Keratinocyte (primary cell): ENCODE results near the gene CHAC2. TPM values are rescaled to one million over a fixed set of nuclear protein-coding genes. Genes with fewer than 3 reads are reported as not detected.
"Not testable (repeated sequence)": the region's sequence is repeated elsewhere in the genome, so short reads cannot be mapped to it uniquely, and the experiment has no call there.

Source experiments
- DNase-seq: peaks from one replicate; pipeline ENCODE4 v3.0.0-alpha.2; 2011; ENCODE audit warnings: low read depth, missing footprints, low spot score
- FAIRE-seq: peaks from 2 replicates; lab custom pipeline; 2011; peaks lifted over from hg19 to GRCh38; lab: Jason Lieb, UNC
- H2AFZ ChIP-seq: 2 replicates; pipeline ENCODE4 v1.6.0; 2012; ENCODE audit warnings: low read length, control low read depth, inconsistent platforms; ENCODE audit not compliant: control insufficient read depth
- H3K27ac ChIP-seq: 2 replicates; pipeline ENCODE4 v1.5.1; 2011; ENCODE audit warnings: low read length; ENCODE audit not compliant: control insufficient read depth, insufficient read depth
- H3K27me3 ChIP-seq: 3 replicates; pipeline ENCODE4 v1.6.0; 2011; ENCODE audit warnings: low read length; ENCODE audit not compliant: control insufficient read depth, insufficient read depth; ENCODE audit errors: extremely low read depth
- H3K36me3 ChIP-seq, 2 experiments: 2 replicates in 1 of 2; 3 replicates in 1 of 2; pipeline ENCODE4 v1.5.1; 2011; ENCODE audit warnings: low read length in 2 of 2, mild to moderate bottlenecking in 1 of 2; ENCODE audit not compliant: control insufficient read depth in 2 of 2, insufficient read depth in 2 of 2; ENCODE audit errors: extremely low read depth in 1 of 2
- H3K4me1 ChIP-seq: 3 replicates; pipeline ENCODE4 v1.5.1; 2011; ENCODE audit warnings: low read length; ENCODE audit not compliant: control insufficient read depth, insufficient read depth; ENCODE audit errors: extremely low read depth
- H3K4me2 ChIP-seq: 3 replicates; pipeline ENCODE4 v1.6.0; 2011; ENCODE audit warnings: low read depth, low read length; ENCODE audit not compliant: control insufficient read depth, insufficient read depth; ENCODE audit errors: extremely low read depth
- H3K4me3 ChIP-seq, 3 experiments: fragments of 200-600 bp in 1 of 3; sonication (generic) in 1 of 3; 2 replicates in 2 of 3; 3 replicates in 1 of 3; pipeline ENCODE4 v1.5.1; 2011 to 2016; ENCODE audit warnings: low read length in 3 of 3, mild to moderate bottlenecking in 3 of 3, control low read depth in 2 of 3, inconsistent platforms in 1 of 3, low read depth in 1 of 3, mixed read lengths in 1 of 3, mixed run types in 1 of 3, moderate library complexity in 1 of 3; ENCODE audit not compliant: control insufficient read depth in 2 of 3, insufficient read depth in 2 of 3; ENCODE audit errors: extremely low read depth in 1 of 3
- H3K79me2 ChIP-seq: 2 replicates; pipeline ENCODE4 v1.6.0; 2012; ENCODE audit warnings: low read length; ENCODE audit not compliant: control insufficient read depth, insufficient read depth
- H3K9ac ChIP-seq: 3 replicates; pipeline ENCODE4 v1.6.0; 2011; ENCODE audit warnings: low read length; ENCODE audit not compliant: control insufficient read depth, insufficient read depth; ENCODE audit errors: extremely low read depth
- H3K9me1 ChIP-seq: 3 replicates; pipeline ENCODE4 v1.6.0; 2011; ENCODE audit warnings: low read length; ENCODE audit not compliant: control insufficient read depth, insufficient read depth; ENCODE audit errors: extremely low read depth
- H3K9me3 ChIP-seq: 2 replicates; pipeline ENCODE4 v1.5.1; 2012; ENCODE audit warnings: low read depth, low read length; ENCODE audit not compliant: control insufficient read depth
- H4K20me1 ChIP-seq: 3 replicates; pipeline ENCODE4 v1.6.0; 2011; ENCODE audit warnings: low read length; ENCODE audit not compliant: control insufficient read depth, insufficient read depth; ENCODE audit errors: extremely low read depth
- CTCF ChIP-seq, 3 experiments: IDR thresholded peaks in 1 of 3; conservative IDR thresholded peaks in 1 of 3; optimal IDR thresholded peaks in 1 of 3; 2 replicates in 2 of 3; 3 replicates in 1 of 3; pipeline versions ENCODE3 to v1.5.1; 2011; ENCODE audit warnings: low read length in 3 of 3, mild to moderate bottlenecking in 3 of 3, moderate library complexity in 2 of 3, control low read depth in 1 of 3, inconsistent platforms in 1 of 3; ENCODE audit not compliant: insufficient read depth in 2 of 3; ENCODE audit errors: extremely low read depth in 1 of 3
- EZH2 ChIP-seq: IDR thresholded peaks from one replicate; pipeline ENCODE4 v1.6.1; 2012; ENCODE audit warnings: inconsistent platforms, mild to moderate bottlenecking, low read length, moderate library complexity
- dilution Hi-C: fragments of 300-500 bp; cut with MboI; formaldehyde crosslinking; loops from one replicate; pipeline ENCODE4 v1.7.0; 2020; ENCODE audit warnings: low sequenced_read_pairs; ENCODE audit not compliant: extremely low pct_ligation_motif_present
- polyA plus RNA-seq, 5 experiments: library from polyadenylated mRNA; depleted of rRNA in 3 of 5; stranded (reverse) in 3 of 5; stranded (forward) in 1 of 5; unstranded in 1 of 5; fragments of >200 nt; gene quantifications; 1 replicate in 1 of 5; 2 replicates in 3 of 5; 3 replicates in 1 of 5; pipeline versions ENCODE4 v1.2.1 to v1.2.3, GENCODE V29; 2011 to 2012; ENCODE audit warnings: missing spikeins in 2 of 5, low read depth in 1 of 5, low replicate concordance in 1 of 5

CHAC2 gene
- polyA plus RNA-seq, 1 donor (not counting 4 experiments of a cell fraction or from before 2014, with no cell fraction given) = 10.9 TPM

- Histone ChIP-seq H3K9ac (no peak overlapping the region), H3K9me3 (no peaks in the 10 kb centered on the region), H4K20me1 (no peaks in the 10 kb centered on the region), H3K4me3 (no peak overlapping the region), H3K4me2 (no peak overlapping the region), H3K4me1 (peaks cover 26% of the 10 kb centered on the region), H3K27ac (no peak overlapping the region), H3K27me3 (no peaks in the 10 kb centered on the region), H2AFZ (no peak overlapping the region), H3K9me1 (no peaks in the 10 kb centered on the region), H3K36me3 (no peaks in the 10 kb centered on the region), H3K79me2 (no peaks in the 10 kb centered on the region)
- dilution Hi-C loops = no loop called here
- TF ChIP-seq EZH2 (no peak), CTCF (optimal IDR thresholded peaks at IDR 0.05 in 1 of 3, IDR thresholded peaks at IDR 0.05 in 1 of 3, conservative IDR thresholded peaks at IDR 0.05 in 1 of 3; ENCODE audit: extremely low read depth in 1 of 3, insufficient read depth in 2 of 3, low read length in 3 of 3) (no peak)
- no peak for DNase-seq
- no peak for FAIRE-seq
Observed at GRCh38 chr2:53755121-53755520, 12.5 kb upstream of the CHAC2 start.

DNA sequence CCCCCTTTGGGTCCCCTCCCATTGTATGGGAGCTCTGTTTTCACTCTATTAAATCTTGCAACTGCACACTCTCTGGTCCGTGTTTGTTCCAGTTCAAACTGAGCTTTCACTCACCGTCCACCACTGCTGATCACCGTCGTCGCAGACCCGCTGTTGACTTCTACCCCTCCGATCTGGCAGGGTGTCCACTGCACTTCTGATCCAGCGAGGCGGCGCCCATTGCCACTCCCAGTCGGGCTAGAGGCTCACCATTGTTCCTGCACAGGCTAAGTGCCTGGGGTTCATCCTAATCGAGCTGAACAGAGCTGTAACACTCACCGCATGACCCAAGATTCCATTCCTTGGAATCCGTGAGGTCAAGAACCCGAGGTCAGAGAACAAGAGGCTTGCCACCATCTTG is 11.0 kb upstream of the CHAC2 start:
- dilution Hi-C loops = no loop called here
- Histone ChIP-seq H3K4me1 (peaks cover 21% of the 10 kb centered on the region), H3K4me2 (no peak overlapping the region), H3K79me2 (no peaks in the 10 kb centered on the region), H3K27me3 (no peaks in the 10 kb centered on the region), H3K36me3 (no peaks in the 10 kb centered on the region), H2AFZ (no peak overlapping the region), H3K4me3 (no peak overlapping the region), H4K20me1 (no peaks in the 10 kb centered on the region), H3K27ac (no peak overlapping the region), H3K9me1 (no peaks in the 10 kb centered on the region), H3K9me3 (no peaks in the 10 kb centered on the region), H3K9ac (no peak overlapping the region)
- DNase-seq = no peak
- TF ChIP-seq EZH2 = no peak
- TF ChIP-seq CTCF (optimal IDR thresholded peaks at IDR 0.05 in 1 of 3, IDR thresholded peaks at IDR 0.05 in 1 of 3, conservative IDR thresholded peaks at IDR 0.05 in 1 of 3; ENCODE audit: extremely low read depth in 1 of 3, insufficient read depth in 2 of 3, low read length in 3 of 3) = no peak
- no peak for FAIRE-seq

DNA sequence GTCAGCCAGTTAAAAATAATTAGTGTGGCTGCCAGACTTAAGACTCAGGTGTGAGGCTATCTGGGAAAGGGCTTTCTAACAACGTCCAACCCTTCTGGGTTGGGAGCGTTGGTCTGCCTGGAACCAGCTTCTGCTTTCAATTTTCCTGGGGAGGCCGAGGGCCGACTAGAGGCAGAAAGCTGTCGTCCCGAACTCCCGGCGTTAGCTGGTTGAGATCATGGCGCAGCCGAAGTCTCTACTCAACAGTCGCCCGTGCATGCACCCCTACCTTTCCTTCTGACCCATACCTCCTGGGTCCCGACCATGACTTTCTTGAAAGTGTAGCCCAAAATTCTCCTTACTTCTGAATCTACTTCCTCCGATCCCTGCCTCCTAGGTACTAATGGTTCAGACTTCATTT is 10.4 kb upstream of the CHAC2 start:
- H3K27ac ChIP-seq, H3K9ac ChIP-seq, H3K4me2 ChIP-seq, H4K20me1 ChIP-seq, H3K9me3 ChIP-seq, H3K36me3 ChIP-seq, H2AFZ ChIP-seq, H3K79me2 ChIP-seq, H3K27me3 ChIP-seq, FAIRE-seq, dilution Hi-C loops, DNase-seq, H3K9me1 ChIP-seq, H3K4me3 ChIP-seq: not testable (repeated sequence)
- H3K4me1 ChIP-seq = peaks cover 16% of the 10 kb centered on the region
